ENCODE measurements around the gene GPSM3. TPM values are rescaled to one million over a fixed set of nuclear protein-coding genes. Genes with fewer than 3 reads are reported as not detected.

GPSM3 gene
- total and polyA plus RNA-seq, 2 experiments from 2014 or later = 14.5 to 18.0 TPM

GRCh38 chr6:32216998-32217397 is 24.6 kb upstream of the GPSM3 start:
- no peaks in the 10 kb centered on the region for H3K27me3 ChIP-seq
- H3K9me3 ChIP-seq (ENCODE audit: low read depth) = no peaks in the 10 kb centered on the region
- no peak for TF ChIP-seq CTCF (IDR thresholded peaks at IDR 0.05; ENCODE audit: low read depth, low read length)
- H3K36me3 ChIP-seq = no peaks in the 10 kb centered on the region
- no peak for DNase-seq (ENCODE audit: low read depth in 1 of 2, low spot score in 1 of 2)
- H3K27ac ChIP-seq = no peak overlapping the region
- H3K4me1 ChIP-seq (ENCODE audit: low read depth) = no peaks in the 10 kb centered on the region
- H3K4me3 ChIP-seq = no peak overlapping the region

GRCh38 chr6:32216285-32216684 is 23.8 kb upstream of the GPSM3 start:
- Histone ChIP-seq H3K9me3 (ENCODE audit: low read depth) (no peaks in the 10 kb centered on the region), H3K27ac (no peak overlapping the region), H3K4me3 (no peak overlapping the region), H3K27me3 (no peaks in the 10 kb centered on the region), H3K36me3 (no peaks in the 10 kb centered on the region), H3K4me1 (ENCODE audit: low read depth) (no peaks in the 10 kb centered on the region)
- TF ChIP-seq CTCF (IDR thresholded peaks at IDR 0.05; ENCODE audit: low read depth, low read length) = no peak
- no peak for DNase-seq (ENCODE audit: low read depth in 1 of 2, low spot score in 1 of 2)

- DNase-seq (ENCODE audit: low read depth in 1 of 2, low spot score in 1 of 2) = no peak
- no peak overlapping the region for H3K27ac ChIP-seq
- TF ChIP-seq CTCF (IDR thresholded peaks at IDR 0.05; ENCODE audit: low read depth, low read length) = no peak
- no peaks in the 10 kb centered on the region for H3K4me1 ChIP-seq (ENCODE audit: low read depth)
- H3K4me3 ChIP-seq = no peak overlapping the region
- no peaks in the 10 kb centered on the region for H3K27me3 ChIP-seq
- no peaks in the 10 kb centered on the region for H3K9me3 ChIP-seq (ENCODE audit: low read depth)
- no peaks in the 10 kb centered on the region for H3K36me3 ChIP-seq
These were observed 23.2 kb upstream of the GPSM3 start for GRCh38 chr6:32215617-32216016.

DNA sequence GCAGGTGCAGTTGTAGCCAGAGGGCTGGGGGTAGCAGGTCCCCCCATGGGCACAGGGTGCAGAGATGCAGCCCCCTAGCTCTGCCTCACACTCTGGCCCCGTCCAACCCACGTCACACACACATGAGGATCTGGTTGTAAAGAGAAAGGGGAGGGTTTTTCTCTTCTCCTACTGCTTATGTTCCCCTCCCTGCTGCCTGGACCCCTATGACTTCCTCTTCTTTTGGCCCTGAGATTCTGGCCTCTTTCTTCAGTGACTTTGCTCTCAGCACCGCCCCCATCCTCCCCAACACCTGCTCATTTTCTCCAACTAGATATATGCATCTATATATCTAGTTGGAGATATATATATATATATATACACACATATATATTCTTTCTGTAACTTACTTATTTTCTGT is 21.7 kb upstream of the GPSM3 start:
- Histone ChIP-seq H3K4me3 (no peak overlapping the region), H3K4me1 (ENCODE audit: low read depth) (no peaks in the 10 kb centered on the region), H3K9me3 (ENCODE audit: low read depth) (no peaks in the 10 kb centered on the region), H3K36me3 (no peaks in the 10 kb centered on the region), H3K27me3 (no peaks in the 10 kb centered on the region), H3K27ac (no peak overlapping the region)
- TF ChIP-seq CTCF (IDR thresholded peaks at IDR 0.05; ENCODE audit: low read depth, low read length) = no peak
- no peak for DNase-seq (ENCODE audit: low read depth in 1 of 2, low spot score in 1 of 2)

- DNase-seq (ENCODE audit: low read depth in 1 of 2, low spot score in 1 of 2) = no peak
- Histone ChIP-seq H3K36me3 (no peaks in the 10 kb centered on the region), H3K4me3 (no peak overlapping the region), H3K9me3 (ENCODE audit: low read depth) (no peaks in the 10 kb centered on the region), H3K27ac (no peak overlapping the region), H3K4me1 (ENCODE audit: low read depth) (no peaks in the 10 kb centered on the region), H3K27me3 (no peaks in the 10 kb centered on the region)
- no peak for TF ChIP-seq CTCF (IDR thresholded peaks at IDR 0.05; ENCODE audit: low read depth, low read length)
These were observed 21.2 kb upstream of the GPSM3 start for GRCh38 chr6:32213649-32214048.

Data from cardiac muscle cell (in vitro differentiated cells and primary cell).